ENCODE measurements around the gene HLF. TPM values are rescaled to one million over a fixed set of nuclear protein-coding genes. Genes with fewer than 3 reads are reported as not detected.

HLF gene
- total RNA-seq, 4 donors from 2014 or later, result 2.5 to 10.0 (median 5.4) TPM

- H3K9me3 ChIP-seq, result no peaks in the 10 kb centered on the region
- H3K36me3 ChIP-seq, result no peaks in the 10 kb centered on the region
- no peaks in the 10 kb centered on the region for H3K27me3 ChIP-seq
- no peak overlapping the region for H3K4me3 ChIP-seq
- TF ChIP-seq POLR2A (IDR thresholded peaks at IDR 0.05) (no peak), CTCF (IDR thresholded peaks at IDR 0.05) (no peak)
- peak in 1 of 3 donors; percentile 64 for DNase-seq
- H3K27ac ChIP-seq, result peak overlapping the region in 2 of 4 donors; percentile 6 to 67
- H3K4me1 ChIP-seq, result peaks cover 0 to 9% (median 0%) of the 10 kb centered on the region in 4 donors
Measured at GRCh38 chr17:55330344-55330933, 65.7 kb downstream of the HLF start.

GRCh38 chr17:55332296-55333041 is 67.7 kb downstream of the HLF start:
- H3K27ac ChIP-seq, result peak overlapping the region in 1 of 4 donors; percentile 67
- H3K36me3 ChIP-seq, result no peaks in the 10 kb centered on the region
- no peaks in the 10 kb centered on the region for H3K9me3 ChIP-seq
- H3K4me1 ChIP-seq, result peaks cover 0 to 9% (median 0%) of the 10 kb centered on the region in 4 donors
- TF ChIP-seq POLR2A (IDR thresholded peaks at IDR 0.05) (no peak), CTCF (IDR thresholded peaks at IDR 0.05) (no peak)
- no peak for DNase-seq
- no peaks in the 10 kb centered on the region for H3K27me3 ChIP-seq
- no peak overlapping the region for H3K4me3 ChIP-seq

- H3K36me3 ChIP-seq, result no peaks in the 10 kb centered on the region
- TF ChIP-seq POLR2A (IDR thresholded peaks at IDR 0.05) (no peak), CTCF (IDR thresholded peaks at IDR 0.05) (no peak)
- peaks cover 0 to 6% (median 0%) of the 10 kb centered on the region in 4 donors for H3K4me1 ChIP-seq
- no peak overlapping the region for H3K27ac ChIP-seq
- no peaks in the 10 kb centered on the region for H3K9me3 ChIP-seq
- H3K27me3 ChIP-seq, result no peaks in the 10 kb centered on the region
- no peak overlapping the region for H3K4me3 ChIP-seq
- DNase-seq, result no peak
Measured at GRCh38 chr17:55334285-55334684, 69.5 kb downstream of the HLF start.

DNA sequence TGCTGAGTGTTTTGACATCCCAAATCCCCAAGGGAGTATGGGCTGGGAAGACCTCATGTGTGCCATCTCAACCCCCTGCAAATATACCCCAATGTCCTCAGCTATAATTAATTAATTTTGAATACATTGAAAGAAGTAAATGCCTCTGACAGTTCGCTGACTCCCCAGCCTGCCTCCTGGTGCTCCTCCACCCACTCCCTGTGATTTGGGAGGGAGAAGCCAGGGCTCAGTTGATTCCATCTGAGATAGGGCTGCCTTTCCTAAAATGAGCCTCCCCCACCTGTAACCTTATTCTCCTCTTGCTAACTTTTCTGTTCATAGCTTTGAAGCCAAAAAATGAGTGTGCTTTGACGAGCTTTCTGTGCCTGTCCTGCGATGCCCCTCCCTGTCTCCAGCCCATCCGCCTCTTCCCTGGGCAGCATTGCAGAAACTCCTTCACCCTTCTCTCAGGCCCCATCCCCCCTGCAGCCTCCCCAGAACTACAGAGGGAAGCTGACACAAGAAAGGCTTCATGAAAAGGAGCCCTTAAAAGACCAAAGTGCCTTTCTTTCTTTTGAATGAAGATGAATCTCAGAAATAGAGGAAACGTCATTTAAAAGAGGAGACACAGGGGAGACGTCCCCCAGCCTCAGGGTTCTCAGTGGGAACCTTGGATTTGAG is 70.3 kb downstream of the HLF start:
- Histone ChIP-seq H3K4me1 (peaks cover 0 to 6% (median 0%) of the 10 kb centered on the region in 4 donors), H3K9me3 (no peaks in the 10 kb centered on the region), H3K4me3 (no peak overlapping the region), H3K36me3 (no peaks in the 10 kb centered on the region), H3K27ac (no peak overlapping the region), H3K27me3 (no peaks in the 10 kb centered on the region)
- TF ChIP-seq POLR2A (IDR thresholded peaks at IDR 0.05) (no peak), CTCF (IDR thresholded peaks at IDR 0.05) (no peak)
- no peak for DNase-seq

- no peak for TF ChIP-seq POLR2A (IDR thresholded peaks at IDR 0.05)
- no peak for TF ChIP-seq CTCF (IDR thresholded peaks at IDR 0.05)
- no peak for DNase-seq
- Histone ChIP-seq H3K27ac (no peak overlapping the region), H3K9me3 (no peaks in the 10 kb centered on the region), H3K36me3 (no peaks in the 10 kb centered on the region), H3K27me3 (no peaks in the 10 kb centered on the region), H3K4me3 (no peak overlapping the region), H3K4me1 (peaks cover 0 to 6% (median 0%) of the 10 kb centered on the region in 4 donors)
Measured at GRCh38 chr17:55335625-55336024, 70.9 kb downstream of the HLF start.

Data from Peyer's patch (tissue), 4 donors.